Lower leg skin (tissue), 3 donors: ENCODE measurements around the gene LIAS.

Experiments used
- CTCF ChIP-seq, 3 donors: fragments of 450-650 bp; IDR thresholded peaks; one replicate each; pipeline ENCODE4 v1.5.1; 2016; ENCODE audit warnings: antibody characterized with exemption in 3 of 3, mild to moderate bottlenecking in 3 of 3, moderate library complexity in 2 of 3
- POLR2A ChIP-seq, 2 donors: fragments of 450-650 bp; IDR thresholded peaks; one replicate each; pipeline ENCODE4 v1.6.1; 2016 to 2017; ENCODE audit warnings: antibody characterized with exemption in 2 of 2, mild to moderate bottlenecking in 1 of 2, moderate library complexity in 1 of 2

GRCh38 chr4:39467464-39467863, 8.6 kb downstream of the LIAS start:
- TF ChIP-seq CTCF (IDR thresholded peaks at IDR 0.05) = no peak
- TF ChIP-seq POLR2A (IDR thresholded peaks at IDR 0.05) = no peak
